SH-SY5Y (cell line): ENCODE data around the gene PABPC3.

Experiments used
- GATA2 ChIP-seq: IDR thresholded peaks from 2 replicates; pipeline ENCODE4 v1.6.1; 2011; ENCODE audit warnings: mild to moderate bottlenecking, low read depth, low read length
- GATA3 ChIP-seq: IDR thresholded peaks from 2 replicates; pipeline ENCODE4 v1.6.1; 2011; ENCODE audit warnings: low read depth, mild to moderate bottlenecking, low read length, moderate library complexity

DNA sequence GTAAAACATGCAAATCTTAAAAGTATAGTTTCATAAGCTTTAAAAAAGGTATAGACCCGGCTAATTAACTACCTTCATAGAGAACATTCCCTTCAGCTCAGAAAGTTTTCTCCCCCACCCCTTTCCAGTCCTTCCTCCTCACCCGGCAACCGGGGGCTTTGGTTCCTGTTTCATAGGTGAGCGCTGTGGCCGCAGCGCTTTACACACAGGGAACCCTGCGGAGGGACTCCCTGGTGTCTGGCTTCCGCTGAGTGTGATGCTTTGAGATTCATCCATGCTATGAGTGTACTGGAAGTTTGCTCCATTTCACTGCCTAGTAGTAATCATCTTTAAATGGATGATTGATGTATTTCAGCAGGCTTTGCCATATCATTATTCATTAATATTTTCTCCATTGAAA, 26.0 kb upstream of the PABPC3 start:
- TF ChIP-seq GATA2 (no peak), GATA3 (no peak)
